Activated CD4-positive, alpha-beta memory T cell treated with anti-CD3 and anti-CD28 coated beads for 36 hours (primary cell): ENCODE results near the gene ATP6V1D. TPM values are rescaled to one million over a fixed set of nuclear protein-coding genes. Genes with fewer than 3 reads are reported as not detected.
A peak's percentile ranks its signal among the peaks of the same experiment; 100 is the strongest.
"Not testable (repeated sequence)": the region's sequence is repeated elsewhere in the genome, so short reads cannot be mapped to it uniquely, and the experiment has no call there.

Source experiments
- CTCF ChIA-PET: fragments of 350-600 bp; sonication (Branson Sonifier 250); formaldehyde crosslinking; loops from one replicate; lab custom pipeline; 2021; ENCODE audit warnings: antibody characterized with exemption, inconsistent platforms; lab: Charles Lee
- POLR2A ChIA-PET: fragments of 350-600 bp; sonication (Branson Sonifier 250); formaldehyde crosslinking; loops from one replicate; lab custom pipeline; 2021; ENCODE audit warnings: antibody characterized with exemption; lab: Charles Lee
- DNase-seq: peaks from one replicate; pipeline ENCODE4 v3.0.0-alpha.2; 2020
- H3K27ac Mint-ChIP-seq: one replicate; pipeline ENCODE4 v1.8.0; 2021; ENCODE audit warnings: mixed read lengths
- H3K27me3 Mint-ChIP-seq: one replicate; pipeline ENCODE4 v1.8.0; 2021; ENCODE audit warnings: mixed read lengths
- H3K36me3 Mint-ChIP-seq: one replicate; pipeline ENCODE4 v1.8.0; 2021; ENCODE audit warnings: mixed read lengths
- H3K4me1 Mint-ChIP-seq: one replicate; pipeline ENCODE4 v1.8.0; 2021; ENCODE audit warnings: low read depth, mixed read lengths
- H3K4me3 Mint-ChIP-seq: one replicate; pipeline ENCODE4 v1.8.0; 2021; ENCODE audit warnings: mild to moderate bottlenecking, mixed read lengths
- H3K9me3 Mint-ChIP-seq: one replicate; pipeline ENCODE4 v1.8.0; 2021; ENCODE audit warnings: mixed read lengths
- intact Hi-C: fragments of 100-400 bp; cut with micrococcal nuclease; formaldehyde crosslinking; loops from one replicate; pipeline ENCODE4 v1.15.1; 2023
- total RNA-seq, 2 experiments: library from RNA; stranded (reverse); gene quantifications; one replicate each; pipeline ENCODE4 v1.2.3, GENCODE V29; 2021

The ATP6V1D gene
- total RNA-seq = 10 to 100 TPM; 28.3 to 31.7 TPM

GRCh38 chr14:67359775-67360469, at the start of gene ATP6V1D, which contains the start of gene EIF2S1:
TSS of gene ATP6V1D (minus strand) at chr14:67359804. CDS start at chr14:67359698, 106 bp downstream.
TSS of gene EIF2S1 (plus strand) at chr14:67360328. CDS start at chr14:67364768, 4,440 bp downstream.
- intact Hi-C loops = loop anchor here (1.0 to 10.0 kb wide), 9 partner anchors 13 to 1435 kb away; partner anchors contain the start of genes GARIN2, GPHN, PALS1 and PIGH
- POLR2A ChIA-PET = interaction anchor here (0.6 to 1.5 kb wide), 9 partner anchors 9 to 1980 kb away, joined by 3 to 6 read pairs (median 3); partner anchors contain the start of genes PALS1, RDH11 and VTI1B

GRCh38 chr14:67408122-67408801, 48.7 kb upstream of the ATP6V1D start:
- H3K4me3 Mint-ChIP-seq, CTCF ChIA-PET, H3K27ac Mint-ChIP-seq, DNase-seq, H3K4me1 Mint-ChIP-seq, POLR2A ChIA-PET, H3K9me3 Mint-ChIP-seq, H3K36me3 Mint-ChIP-seq, intact Hi-C loops, H3K27me3 Mint-ChIP-seq: not testable (repeated sequence)

More at GRCh38 chr14:67359775-67360469, at the start of gene ATP6V1D, which contains the start of gene EIF2S1:
- Mint-ChIP-seq H3K4me1 (peaks cover 61% of the 10 kb centered on the region), H3K27me3 (peaks cover 2% of the 10 kb centered on the region), H3K9me3 (no peaks in the 10 kb centered on the region), H3K36me3 (peaks cover 18% of the 10 kb centered on the region), H3K4me3 (peak within 1 kb of the TSS; percentile 99), H3K27ac (peak within 1 kb of the TSS; percentile 98)
- DNase-seq = peak; percentile 100
- CTCF ChIA-PET = interaction anchor here (0.5 to 1.9 kb wide), 36 partner anchors 9 to 1503 kb away, joined by 3 to 16 read pairs (median 4); partner anchors contain the start of genes ARG2, GARIN2, GPHN and PALS1

GRCh38 chr14:67405771-67406170, 46.2 kb upstream of the ATP6V1D start:
- Mint-ChIP-seq H3K27me3 (no peaks in the 10 kb centered on the region), H3K36me3 (no peaks in the 10 kb centered on the region), H3K27ac (no peak overlapping the region), H3K4me3 (no peak overlapping the region), H3K9me3 (no peaks in the 10 kb centered on the region), H3K4me1 (no peaks in the 10 kb centered on the region)
- no peak for DNase-seq
- intact Hi-C loops = no loop called here
- CTCF ChIA-PET = interaction anchor here (0.7 to 1.4 kb wide), 4 partner anchors 21 to 298 kb away, joined by 3 to 4 read pairs (median 4); no protein-coding TSS in a partner anchor
- POLR2A ChIA-PET = interaction anchor here (0.7 kb wide), 1 partner anchor 10 kb away, joined by 3 read pairs; no protein-coding TSS in a partner anchor

- ChIA-PET CTCF (interaction anchor here (1.1 kb wide), 1 partner anchor 26 kb away, joined by 3 read pairs; no protein-coding TSS in a partner anchor), POLR2A (no interaction called here)
- Mint-ChIP-seq H3K27me3 (no peaks in the 10 kb centered on the region), H3K36me3 (no peaks in the 10 kb centered on the region), H3K27ac (no peak overlapping the region), H3K4me1 (no peaks in the 10 kb centered on the region), H3K4me3 (no peak overlapping the region), H3K9me3 (no peaks in the 10 kb centered on the region)
- intact Hi-C loops = no loop called here
- DNase-seq = no peak
Measured at GRCh38 chr14:67400434-67400833, 40.8 kb upstream of the ATP6V1D start.

- intact Hi-C loops = no loop called here
- H3K27me3 Mint-ChIP-seq = no peaks in the 10 kb centered on the region
- no peak for DNase-seq
- CTCF ChIA-PET = interaction anchor here (0.7 kb wide), 1 partner anchor 47 kb away, joined by 3 read pairs; no protein-coding TSS in a partner anchor
- H3K4me1 Mint-ChIP-seq = no peaks in the 10 kb centered on the region
- H3K9me3 Mint-ChIP-seq = no peaks in the 10 kb centered on the region
- no peaks in the 10 kb centered on the region for H3K36me3 Mint-ChIP-seq
- no peak overlapping the region for H3K27ac Mint-ChIP-seq
- POLR2A ChIA-PET = no interaction called here
- no peak overlapping the region for H3K4me3 Mint-ChIP-seq
Measured at GRCh38 chr14:67397536-67397935, 37.9 kb upstream of the ATP6V1D start.

GRCh38 chr14:67396381-67396970, 36.9 kb upstream of the ATP6V1D start:
- POLR2A ChIA-PET = interaction anchor here (0.6 kb wide), 1 partner anchor 204 kb away, joined by 3 read pairs; no protein-coding TSS in a partner anchor
- Mint-ChIP-seq H3K36me3 (no peaks in the 10 kb centered on the region), H3K27me3 (no peaks in the 10 kb centered on the region), H3K4me3 (no peak overlapping the region), H3K9me3 (no peaks in the 10 kb centered on the region), H3K4me1 (no peaks in the 10 kb centered on the region), H3K27ac (no peak overlapping the region)
- CTCF ChIA-PET = no interaction called here
- DNase-seq = no peak
- intact Hi-C loops = no loop called here

GRCh38 chr14:67395876-67396189, 36.2 kb upstream of the ATP6V1D start:
- Mint-ChIP-seq H3K9me3 (no peaks in the 10 kb centered on the region), H3K27ac (no peak overlapping the region), H3K4me1 (peaks cover 4% of the 10 kb centered on the region), H3K36me3 (no peaks in the 10 kb centered on the region), H3K4me3 (no peak overlapping the region), H3K27me3 (no peaks in the 10 kb centered on the region)
- CTCF ChIA-PET = no interaction called here
- no peak for DNase-seq
- POLR2A ChIA-PET = no interaction called here
- intact Hi-C loops = no loop called here

GRCh38 chr14:67395086-67395875, 35.7 kb upstream of the ATP6V1D start:
- Mint-ChIP-seq H3K27ac (no peak overlapping the region), H3K9me3 (no peaks in the 10 kb centered on the region), H3K27me3 (no peaks in the 10 kb centered on the region), H3K4me1 (peaks cover 7% of the 10 kb centered on the region), H3K4me3 (no peak overlapping the region), H3K36me3 (no peaks in the 10 kb centered on the region)
- intact Hi-C loops = no loop called here
- CTCF ChIA-PET = no interaction called here
- DNase-seq = no peak
- POLR2A ChIA-PET = no interaction called here

GRCh38 chr14:67393689-67394088, 34.1 kb upstream of the ATP6V1D start:
- Mint-ChIP-seq H3K4me3 (no peak overlapping the region), H3K27ac (no peak overlapping the region), H3K27me3 (no peaks in the 10 kb centered on the region), H3K9me3 (no peaks in the 10 kb centered on the region), H3K4me1 (peaks cover 7% of the 10 kb centered on the region), H3K36me3 (no peaks in the 10 kb centered on the region)
- no peak for DNase-seq
- intact Hi-C loops = no loop called here
- CTCF ChIA-PET = interaction anchor here (0.8 to 1.8 kb wide), 2 partner anchors 108 to 178 kb away, joined by 3 to 6 read pairs; no protein-coding TSS in a partner anchor
- POLR2A ChIA-PET = no interaction called here

GRCh38 chr14:67392800-67393199, 33.2 kb upstream of the ATP6V1D start:
- Mint-ChIP-seq H3K27ac (no peak overlapping the region), H3K4me1 (peaks cover 7% of the 10 kb centered on the region), H3K27me3 (no peaks in the 10 kb centered on the region), H3K9me3 (no peaks in the 10 kb centered on the region), H3K36me3 (no peaks in the 10 kb centered on the region), H3K4me3 (no peak overlapping the region)
- DNase-seq = no peak
- intact Hi-C loops = no loop called here
- ChIA-PET POLR2A (no interaction called here), CTCF (interaction anchor here (1.8 kb wide), 1 partner anchor 178 kb away, joined by 6 read pairs; no protein-coding TSS in a partner anchor)

GRCh38 chr14:67392123-67392522, 32.5 kb upstream of the ATP6V1D start:
- no peak overlapping the region for H3K27ac Mint-ChIP-seq
- intact Hi-C loops = no loop called here
- H3K9me3 Mint-ChIP-seq = no peaks in the 10 kb centered on the region
- POLR2A ChIA-PET = no interaction called here
- peaks cover 7% of the 10 kb centered on the region for H3K4me1 Mint-ChIP-seq
- no peaks in the 10 kb centered on the region for H3K27me3 Mint-ChIP-seq
- CTCF ChIA-PET = interaction anchor here (1.4 kb wide), 1 partner anchor 227 kb away, joined by 3 read pairs; no protein-coding TSS in a partner anchor
- H3K4me3 Mint-ChIP-seq = no peak overlapping the region
- peaks cover 2% of the 10 kb centered on the region for H3K36me3 Mint-ChIP-seq
- DNase-seq = no peak
